ENCODE results near the gene RPH3AL.
"Not testable (repeated sequence)": the region's sequence is repeated elsewhere in the genome, so short reads cannot be mapped to it uniquely, and the experiment has no call there.

Gene RPH3AL

DNA sequence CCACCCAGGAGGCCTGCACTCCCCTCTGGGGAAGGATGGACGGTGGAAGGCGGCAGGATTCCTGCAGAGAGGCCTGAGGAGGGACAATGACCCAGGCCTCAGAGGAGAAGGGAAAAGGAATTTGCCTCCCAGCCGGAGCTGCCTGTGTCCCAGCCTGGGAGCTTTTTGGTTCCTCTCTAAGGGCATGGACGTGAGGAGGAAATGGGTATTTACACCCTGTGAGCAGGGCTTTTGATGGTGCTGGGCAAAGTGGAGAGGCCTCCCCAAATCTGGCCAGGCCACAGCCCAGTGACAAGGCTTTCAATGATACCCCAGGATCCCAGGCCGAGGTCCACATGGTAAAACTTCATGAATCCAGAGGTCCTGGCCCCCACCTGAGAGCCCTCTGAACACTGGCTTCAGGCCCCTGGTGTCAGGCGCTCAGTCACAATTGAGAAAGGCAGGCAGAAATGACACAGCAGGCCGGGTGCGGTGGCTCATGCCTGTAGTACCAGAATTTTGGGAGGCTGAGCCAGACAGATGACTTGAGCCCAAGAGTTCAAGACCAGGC lies 115.1 kb downstream of the RPH3AL start:
- no peak for DNase-seq (ENCODE audit: low read depth)

DNA sequence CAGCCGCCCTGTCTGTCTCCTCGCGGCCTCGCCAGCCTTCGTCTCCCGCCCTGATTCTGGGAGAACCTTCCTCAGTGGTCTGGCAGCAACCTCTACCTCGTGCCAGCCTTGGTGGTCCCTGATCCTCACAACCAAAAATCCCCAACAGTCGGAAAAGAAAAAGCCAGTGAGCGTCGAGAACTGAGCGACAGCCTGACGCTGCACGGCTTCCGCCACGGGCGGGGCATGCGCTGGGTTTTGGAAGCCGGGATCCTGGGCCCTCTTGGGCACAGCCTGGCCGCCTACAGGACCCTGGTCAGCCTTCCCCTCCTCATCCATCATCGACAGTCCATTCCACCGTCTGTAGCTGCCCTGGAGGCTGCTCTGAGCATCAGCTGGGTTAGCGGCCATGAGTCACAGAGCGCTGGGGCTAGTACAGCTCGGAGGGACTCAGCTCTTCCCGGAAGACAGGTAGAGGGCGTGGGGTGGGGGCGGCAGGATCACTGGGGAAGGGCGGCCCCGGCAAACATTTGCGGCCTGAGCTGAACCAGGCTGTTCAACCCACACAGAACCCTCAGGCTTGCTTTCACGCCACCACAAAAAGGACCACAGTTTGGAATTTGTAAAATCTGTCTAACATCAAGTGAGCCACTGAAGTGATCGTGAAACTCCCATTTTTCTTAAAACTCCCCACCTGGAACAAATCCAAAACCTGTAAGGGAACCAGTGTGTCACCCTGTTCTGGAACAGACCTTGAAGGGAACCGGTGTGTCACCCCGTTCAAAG lies 115.8 kb downstream of the RPH3AL start:
- DNase-seq (ENCODE audit: low read depth) = no peak

DNA sequence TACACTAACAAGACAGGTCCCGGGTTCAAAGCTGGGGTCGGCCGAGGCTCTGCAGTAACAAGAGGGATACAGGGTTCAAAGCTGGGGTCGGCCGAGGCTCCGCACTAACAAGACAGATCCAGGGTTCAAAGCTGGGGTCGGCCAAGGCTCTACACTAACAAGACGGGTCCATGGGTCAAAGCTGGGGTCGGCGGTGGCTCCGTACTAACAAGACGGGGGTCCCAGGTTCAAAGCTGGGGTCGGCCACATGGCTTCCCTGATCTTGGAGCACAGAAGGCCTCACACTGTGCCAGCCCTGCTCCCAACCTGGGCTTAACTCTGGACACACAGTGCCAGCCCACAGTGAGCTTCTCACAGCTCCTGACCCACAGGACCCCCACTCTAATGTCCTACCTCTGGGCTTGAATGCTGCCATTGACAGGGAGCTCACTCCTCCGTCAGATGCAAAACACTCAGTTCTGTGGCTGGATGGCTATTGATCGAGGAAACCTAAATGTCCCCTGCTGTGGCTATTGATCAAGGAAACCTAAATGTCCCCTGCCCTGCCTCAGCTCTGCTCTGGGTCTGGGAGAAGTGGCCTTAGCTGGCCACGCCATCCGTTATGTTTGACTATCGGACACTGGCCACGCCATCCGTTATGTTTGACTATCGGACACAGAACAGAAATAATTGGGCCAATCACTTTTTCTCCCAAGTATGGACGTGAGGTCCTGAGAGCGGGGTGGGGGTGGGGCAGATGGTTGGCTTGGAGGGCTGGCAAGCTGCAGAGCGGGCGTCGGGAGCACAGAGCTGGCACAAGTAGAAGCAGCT lies 116.6 kb downstream of the RPH3AL start:
- DNase-seq (ENCODE audit: low read depth) = no peak

DNA sequence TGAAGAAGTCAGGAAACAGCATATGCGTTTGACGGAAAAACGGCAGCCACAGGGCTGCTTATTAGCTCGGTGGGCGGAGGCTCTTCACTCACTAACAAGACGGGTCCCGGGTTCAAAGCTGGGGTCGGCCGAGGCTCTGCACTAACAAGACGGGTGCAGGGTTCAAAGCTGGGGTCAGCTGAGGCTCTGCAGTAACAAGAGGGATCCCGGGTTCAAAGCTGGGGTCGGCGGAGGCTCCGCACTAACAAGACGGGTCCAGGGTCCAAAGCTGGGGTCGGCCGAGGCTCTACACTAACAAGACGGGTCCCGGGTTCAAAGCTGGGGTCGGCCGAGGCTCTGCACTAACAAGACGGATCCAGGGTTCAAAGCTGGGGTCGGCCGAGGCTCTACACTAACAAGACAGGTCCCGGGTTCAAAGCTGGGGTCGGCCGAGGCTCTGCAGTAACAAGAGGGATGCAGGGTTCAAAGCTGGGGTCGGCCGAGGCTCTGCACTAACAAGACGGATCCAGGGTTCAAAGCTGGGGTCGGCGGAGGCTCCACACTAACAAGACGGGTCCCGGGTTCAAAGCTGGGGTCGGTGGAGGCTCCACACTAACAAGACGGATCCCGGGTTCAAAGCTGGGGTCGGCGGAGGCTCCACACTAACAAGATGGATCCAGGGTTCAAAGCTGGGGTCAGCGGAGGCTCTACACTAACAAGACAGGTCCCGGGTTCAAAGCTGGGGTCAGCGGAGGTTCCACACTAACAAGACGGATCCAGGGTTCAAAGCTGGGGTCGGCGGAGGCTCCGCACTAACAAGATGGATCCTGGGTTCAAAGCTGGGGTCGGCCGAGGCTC lies 117.4 kb downstream of the RPH3AL start:
- DNase-seq (ENCODE audit: low read depth) = not testable (repeated sequence)

DNA sequence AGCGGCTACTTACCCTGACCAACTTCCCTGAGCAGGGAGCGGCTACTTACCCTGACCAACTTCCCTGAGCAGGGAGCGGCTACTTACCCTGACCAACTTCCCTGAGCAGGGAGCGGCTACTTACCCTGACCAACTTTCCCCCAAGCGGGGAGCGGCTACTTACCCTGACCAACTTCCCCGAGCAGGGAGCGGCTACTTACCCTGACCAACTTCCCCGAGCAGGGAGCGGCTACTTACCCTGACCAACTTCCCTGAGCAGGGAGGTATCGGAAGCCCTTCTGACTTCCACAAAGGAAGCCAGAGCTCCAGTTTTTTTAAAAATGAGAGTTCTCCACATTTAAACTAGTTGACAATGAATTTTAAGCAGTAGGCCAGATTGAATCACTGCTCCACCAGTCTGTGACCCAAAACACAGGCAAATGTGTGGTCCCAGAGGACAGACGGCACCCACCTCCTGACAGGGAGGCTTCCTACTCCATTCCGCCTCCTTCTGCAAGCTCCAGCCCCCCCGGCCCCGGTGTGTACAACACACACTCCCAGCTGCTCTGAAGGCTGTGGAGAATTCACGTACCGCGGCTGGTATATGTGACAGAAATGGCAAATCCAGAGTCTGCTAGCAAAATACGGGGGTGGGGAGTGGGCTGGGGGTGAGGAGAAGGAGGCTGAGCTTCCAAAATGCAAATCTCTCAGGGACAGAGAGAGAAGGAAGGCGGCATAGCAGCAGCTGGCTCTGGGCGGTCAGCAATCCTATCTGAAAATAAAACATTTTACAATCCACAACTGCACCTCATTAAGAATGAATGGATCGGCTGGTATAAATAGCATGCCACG lies 118.2 kb downstream of the RPH3AL start:
- DNase-seq (ENCODE audit: low read depth) = not testable (repeated sequence)

DNA sequence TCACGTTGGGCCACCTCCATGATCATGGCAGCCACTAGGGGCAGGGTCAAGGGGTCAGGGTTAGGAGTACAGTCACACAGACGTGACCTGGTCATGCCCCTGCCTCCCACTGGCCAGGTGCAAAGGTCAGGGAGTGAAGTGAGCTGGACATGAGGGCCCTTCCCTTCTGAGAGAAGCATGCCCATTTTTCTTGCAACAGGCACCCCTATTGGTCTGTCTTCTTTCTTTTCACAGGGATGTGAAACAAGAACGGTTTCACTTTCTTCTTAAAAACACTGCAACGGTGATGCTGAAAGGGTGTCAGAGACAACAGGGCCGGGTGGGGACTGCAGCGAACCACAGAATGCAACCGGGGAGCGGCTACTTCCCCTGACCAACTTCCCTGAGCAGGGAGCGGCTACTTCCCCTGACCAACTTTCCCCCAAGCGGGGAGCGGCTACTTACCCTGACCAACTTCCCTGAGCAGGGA lies 119.1 kb downstream of the RPH3AL start:
- no peak for DNase-seq (ENCODE audit: low read depth)

DNA sequence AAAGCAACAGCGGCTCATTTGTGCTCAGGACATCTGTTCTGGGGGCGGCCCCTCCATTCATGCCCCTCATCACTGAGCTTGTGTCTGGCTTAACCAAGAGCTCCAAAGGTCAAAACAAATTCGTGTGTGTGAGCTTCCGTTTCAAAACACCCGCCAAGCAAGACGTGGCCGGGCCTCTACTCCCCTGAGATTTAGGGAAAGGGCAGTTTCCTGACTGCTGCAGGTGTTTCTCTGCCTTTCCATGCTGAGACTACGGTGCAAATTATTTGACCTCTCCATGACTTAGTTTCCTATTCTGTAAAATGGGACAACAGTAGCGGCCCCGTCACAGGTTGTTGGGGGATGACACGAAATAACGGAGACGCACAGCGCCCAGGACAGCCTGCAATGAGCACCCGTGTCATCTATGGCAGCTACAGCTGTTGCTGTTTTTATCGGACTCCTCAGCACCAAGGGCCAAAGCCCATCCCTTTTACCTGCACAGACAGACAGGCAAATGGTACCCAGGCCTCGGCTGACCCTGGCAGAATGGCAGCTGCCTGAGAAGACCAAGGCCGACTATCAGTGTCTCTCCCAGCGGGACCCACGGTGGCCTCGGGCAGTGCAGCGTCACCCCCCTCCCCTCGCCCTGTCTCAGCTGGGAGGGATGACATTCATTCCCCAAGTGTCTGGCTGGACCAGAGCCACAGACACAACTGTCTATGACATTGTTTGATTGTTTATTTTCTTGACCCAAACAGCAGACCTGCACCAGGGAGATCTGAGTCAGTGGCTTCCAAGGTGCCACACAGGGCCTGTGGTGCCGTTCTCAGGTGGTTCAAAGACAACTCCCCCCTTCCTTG lies 120.4 kb downstream of the RPH3AL start:
- no peak for DNase-seq (ENCODE audit: low read depth)

DNA sequence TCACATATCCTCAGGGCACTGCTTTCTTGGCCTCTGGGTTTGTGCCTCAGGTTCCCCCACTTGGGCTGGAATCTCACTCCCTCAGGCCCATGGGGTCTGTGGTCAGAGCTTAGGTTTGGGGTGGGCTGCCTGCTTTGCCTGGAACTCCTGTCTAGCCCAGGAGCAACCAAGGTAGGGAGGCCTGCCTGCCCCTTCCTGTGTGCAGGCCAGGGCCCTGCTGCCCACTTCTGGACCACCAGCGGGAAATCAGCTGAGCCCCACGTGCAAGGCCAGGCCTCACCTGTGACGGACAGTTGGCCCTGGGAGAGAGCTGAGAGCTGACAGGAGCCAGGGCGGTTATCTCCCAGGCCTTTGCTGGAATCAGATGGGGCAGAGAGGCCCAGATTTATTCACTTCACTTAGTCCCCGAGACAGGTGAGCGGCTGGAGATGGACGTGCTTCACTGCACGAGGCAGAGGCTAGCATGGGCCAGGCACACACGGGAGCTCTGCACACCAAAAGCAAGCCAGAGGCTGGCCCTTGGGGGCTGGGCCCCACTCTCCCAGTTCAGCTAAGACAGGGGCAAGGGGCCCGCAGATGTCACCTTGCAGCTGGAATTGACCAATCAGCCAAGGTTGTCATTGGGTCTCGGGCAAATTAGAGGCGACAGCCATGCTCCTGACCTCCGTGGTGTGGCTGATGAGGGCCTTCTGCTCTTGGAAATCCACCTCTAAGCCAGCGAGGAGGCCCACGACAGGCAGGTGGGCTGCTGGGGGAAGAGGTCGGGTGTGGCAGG lies 121.2 kb downstream of the RPH3AL start:
- DNase-seq (ENCODE audit: low read depth) = no peak

DNA sequence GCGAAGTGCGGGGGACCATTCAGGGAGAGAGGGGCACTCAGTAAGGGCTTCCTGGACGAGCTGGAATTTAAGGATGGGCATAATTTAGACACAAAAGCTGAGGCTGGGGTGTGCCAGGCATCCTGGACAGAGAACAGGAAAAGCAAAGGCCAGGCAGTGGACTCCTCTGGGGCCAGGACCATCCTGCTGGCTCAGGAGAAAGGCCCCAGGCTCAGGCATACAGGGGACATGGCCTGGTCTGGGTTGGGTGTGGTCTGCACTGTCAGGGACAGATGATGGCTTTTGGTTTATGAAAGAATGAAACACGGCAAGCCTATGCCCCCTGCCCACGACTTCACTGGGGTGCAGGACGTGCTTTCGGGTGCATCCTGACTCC lies 122.2 kb downstream of the RPH3AL start:
- no peak for DNase-seq (ENCODE audit: low read depth)

DNA sequence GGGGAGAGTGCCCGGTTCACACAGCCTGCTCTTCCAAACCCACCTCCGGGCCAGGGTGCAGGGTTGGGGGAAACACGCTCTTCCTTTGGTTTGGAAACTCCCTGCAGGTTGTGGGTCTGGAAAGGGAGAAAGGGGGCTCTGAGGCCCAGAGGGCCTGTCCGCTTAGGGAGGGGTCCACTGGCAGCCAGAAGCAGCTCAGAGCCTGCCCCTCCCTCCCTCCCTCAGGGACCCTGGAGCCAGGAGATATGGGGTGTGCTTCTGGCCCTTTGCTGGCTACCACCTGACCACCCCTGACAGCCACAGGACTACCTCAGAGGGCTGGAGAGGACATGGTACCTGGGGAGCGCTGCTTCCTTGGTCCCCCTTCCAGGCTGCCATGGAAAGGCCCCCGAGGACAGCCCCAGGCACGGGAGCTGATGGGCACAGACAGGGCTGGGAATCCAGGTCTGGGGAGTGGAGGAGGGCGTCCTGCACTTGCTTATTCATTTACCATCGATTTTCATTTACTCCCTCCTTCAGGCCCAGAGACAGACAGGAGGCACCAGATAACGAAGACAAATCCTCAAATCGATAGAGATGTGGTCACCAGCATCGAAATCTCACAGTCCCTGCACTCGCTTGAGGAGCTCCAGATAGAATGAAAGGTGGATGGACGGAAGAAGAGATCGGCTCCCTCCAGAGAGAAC lies 122.8 kb downstream of the RPH3AL start:
- DNase-seq (ENCODE audit: low read depth) = no peak

DNA sequence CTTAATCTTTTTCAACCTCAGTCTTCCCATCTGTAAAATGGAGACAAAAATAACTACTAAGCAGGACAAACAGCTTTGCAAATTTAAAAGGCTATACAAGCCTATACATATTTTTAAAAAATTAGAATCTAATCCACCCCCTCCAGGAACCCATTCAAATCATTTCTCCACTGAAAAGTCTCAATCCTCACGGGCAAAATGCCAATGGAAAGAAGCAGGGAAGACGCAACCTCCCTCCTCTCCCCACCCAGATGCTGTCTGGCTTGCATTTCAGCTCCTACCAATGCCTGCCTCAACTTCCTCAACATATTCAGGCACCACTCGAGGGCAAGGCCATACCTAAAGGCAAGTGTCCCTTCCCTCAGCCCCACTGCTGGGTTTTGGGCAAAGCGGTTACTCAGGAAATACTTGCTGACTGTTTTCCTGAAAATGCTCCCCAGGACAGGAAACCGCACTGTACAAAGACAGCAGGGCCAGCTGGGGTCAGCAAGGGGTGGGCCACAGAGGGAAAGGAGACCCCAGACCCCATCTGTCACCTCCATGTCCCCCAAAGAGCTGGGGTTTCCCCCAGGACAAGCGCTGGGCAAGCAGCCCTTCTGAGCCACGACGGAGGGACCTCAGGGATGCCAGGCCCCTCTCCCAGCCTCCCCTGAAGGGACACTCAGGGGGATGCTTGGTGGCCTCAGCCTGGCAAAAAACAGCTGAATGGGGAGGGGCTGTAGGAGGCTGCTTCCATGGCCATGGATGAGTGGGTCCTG lies 123.5 kb downstream of the RPH3AL start:
- DNase-seq (ENCODE audit: low read depth) = no peak

DNA sequence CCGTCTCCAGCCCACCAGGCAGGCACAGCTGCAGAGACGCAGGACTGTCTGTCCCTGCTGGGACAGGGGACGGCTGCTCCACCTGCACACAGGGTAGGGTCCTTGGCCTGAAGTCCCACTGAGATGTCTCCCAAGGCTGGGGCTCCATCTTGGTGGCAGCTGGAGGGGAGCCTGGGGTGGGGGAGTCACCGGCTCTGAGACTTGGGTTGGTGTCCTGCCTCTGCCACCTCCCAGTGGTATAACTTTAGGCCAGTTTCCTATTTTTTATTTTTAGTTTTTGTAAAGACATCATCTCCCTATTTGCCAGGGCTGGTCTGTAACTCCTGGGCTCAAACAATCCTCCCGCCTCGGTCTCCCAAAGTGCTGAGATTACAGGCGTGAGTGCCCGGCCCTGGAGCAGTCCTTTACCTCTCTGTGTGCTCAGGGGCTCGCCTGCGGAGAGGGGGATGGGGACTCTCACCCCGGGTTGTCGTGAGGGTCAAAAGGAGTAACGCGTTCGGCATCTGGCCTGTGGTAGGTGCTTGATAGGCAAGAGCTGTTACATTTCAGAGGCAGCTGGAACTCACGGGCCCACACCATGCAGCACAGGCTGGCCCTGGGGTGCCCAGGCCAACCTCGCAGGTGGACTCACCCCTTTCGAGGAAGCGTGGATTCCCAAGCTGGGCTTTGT lies 124.5 kb downstream of the RPH3AL start:
- DNase-seq (ENCODE audit: low read depth) = no peak

DNA sequence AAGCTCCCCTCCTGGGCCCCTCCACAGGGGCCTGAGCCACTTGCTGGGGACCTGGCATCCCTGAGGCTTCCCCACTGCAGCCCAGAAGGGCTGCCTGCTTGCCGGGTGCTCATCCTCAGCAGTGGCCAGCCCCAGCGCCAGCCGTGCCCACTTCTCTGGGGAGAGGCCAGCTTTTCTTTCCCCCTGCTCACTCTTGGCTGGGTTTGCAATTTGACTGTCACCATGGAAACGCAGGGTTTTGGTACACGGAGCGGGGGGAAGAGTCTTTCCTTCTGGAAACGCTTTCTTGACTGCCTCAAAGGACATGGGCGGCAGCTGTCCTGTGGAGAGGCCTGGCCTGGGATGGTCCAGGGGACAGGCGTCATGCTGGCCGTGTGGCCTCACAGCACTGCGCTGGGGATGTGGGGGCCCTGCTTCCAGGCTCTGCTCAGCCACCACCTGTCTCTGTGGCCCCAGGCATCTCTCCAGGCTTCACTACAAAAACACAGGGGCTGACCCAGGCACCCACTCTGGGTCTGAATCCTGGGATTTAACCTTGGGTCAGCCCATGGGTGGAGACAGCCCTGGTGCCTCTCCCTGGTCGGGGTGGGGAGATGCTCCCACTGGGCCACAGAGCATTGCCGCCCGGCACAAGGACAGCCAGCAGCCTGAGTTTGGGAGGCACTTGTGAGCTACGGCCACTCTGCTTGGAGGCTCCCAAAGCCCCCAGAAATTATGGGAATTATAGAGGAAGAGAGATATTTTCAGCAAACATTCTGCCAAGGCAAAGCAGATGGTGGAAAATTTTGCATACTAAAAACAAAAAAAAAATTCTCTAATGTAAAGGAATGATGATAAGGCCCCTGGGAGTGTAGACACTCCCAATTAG lies 125.3 kb downstream of the RPH3AL start:
- no peak for DNase-seq (ENCODE audit: low read depth)

DNA sequence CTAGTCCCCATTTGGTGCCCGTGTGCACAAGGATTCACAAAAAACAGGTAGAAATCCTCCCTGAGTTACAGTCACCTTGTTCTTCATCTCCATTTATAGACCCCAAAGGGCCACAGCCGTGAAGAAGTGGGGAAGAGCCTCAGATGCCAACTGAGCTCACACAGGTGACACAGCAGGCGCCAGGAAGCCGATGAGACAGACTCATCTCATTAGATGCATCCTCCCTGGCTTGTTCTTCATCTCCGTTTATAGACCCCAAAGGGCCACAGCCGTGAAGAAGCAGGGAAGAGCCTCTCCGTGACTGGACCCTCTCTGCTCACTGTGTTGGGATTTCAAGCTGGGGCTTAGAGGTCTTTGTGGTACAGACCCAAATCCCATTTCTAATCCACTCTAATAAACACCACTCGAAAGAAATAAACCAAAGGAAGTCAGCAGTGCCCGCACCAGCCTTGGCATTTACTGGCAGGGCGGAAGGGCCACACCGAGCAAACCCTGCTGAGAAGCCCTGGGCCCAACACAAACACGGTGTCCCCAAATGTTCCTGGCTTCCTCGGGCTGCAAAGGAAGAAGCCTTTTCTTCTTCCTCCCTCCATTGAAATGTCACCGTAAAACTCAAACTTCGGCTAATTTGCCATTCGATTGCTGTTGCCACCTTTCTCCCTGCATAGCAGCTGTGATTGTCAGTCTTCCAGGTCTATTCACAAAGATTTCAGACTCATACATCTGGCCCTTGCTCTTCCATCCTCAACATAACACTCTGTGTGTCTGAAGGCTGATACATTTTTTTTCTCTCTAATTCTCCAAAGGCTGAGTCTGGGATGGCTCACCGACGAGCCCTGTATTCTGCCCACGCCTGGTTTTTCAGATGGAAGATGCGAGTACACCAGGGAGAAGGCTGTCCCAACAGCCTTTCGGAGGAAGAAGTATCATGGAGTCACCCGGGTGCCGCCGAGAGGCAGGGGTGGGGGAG lies 126.2 kb downstream of the RPH3AL start:
- no peak for DNase-seq (ENCODE audit: low read depth)

DNA sequence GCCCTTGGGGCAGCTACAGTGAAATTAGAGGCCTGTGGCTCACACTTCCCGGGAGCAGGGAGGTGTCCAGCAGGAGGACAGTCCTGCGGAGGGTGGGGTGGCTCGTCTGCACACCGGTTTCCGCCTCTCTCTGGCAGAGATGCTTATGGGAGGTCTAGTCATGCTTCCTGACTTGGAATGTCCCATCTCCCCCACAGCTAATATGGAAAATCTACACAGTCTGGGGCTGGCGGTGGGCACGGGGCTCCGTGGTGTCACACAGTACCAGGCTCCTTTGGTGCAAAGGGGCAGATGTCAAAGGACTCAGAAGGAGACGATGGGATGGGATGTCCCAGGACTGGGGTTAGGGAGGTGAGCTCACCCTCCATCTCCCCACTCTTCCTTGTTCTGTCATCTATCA lies 127.1 kb downstream of the RPH3AL start:
- no peak for DNase-seq (ENCODE audit: low read depth)

Data from stimulated activated CD4-positive, alpha-beta T cell treated with anti-CD3 and anti-CD28 coated beads, Interleukin-2, amount 100 ng/mL, for 4 hours (primary cell).